Neuronal stem cell (in vitro differentiated cells): ENCODE measurements around the gene ENPP1.

Source experiments
- DNase-seq: peaks from one replicate; pipeline ENCODE4 v3.0.0-alpha.2; 2013; ENCODE audit warnings: low spot score
- H2AFZ ChIP-seq: one replicate; pipeline ENCODE4 v1.6.1; 2013; ENCODE audit warnings: mild to moderate bottlenecking, low read length, inconsistent platforms
- H2AK5ac ChIP-seq: 2 replicates; pipeline ENCODE4 v1.6.1; 2013; ENCODE audit warnings: low read depth, mild to moderate bottlenecking, inconsistent platforms, low read length, moderate library complexity, mixed read lengths
- H2BK120ac ChIP-seq: 2 replicates; pipeline ENCODE4 v1.6.1; 2013; ENCODE audit warnings: low read depth, mild to moderate bottlenecking, inconsistent platforms, low read length, moderate library complexity, mixed read lengths
- H2BK12ac ChIP-seq: one replicate; pipeline ENCODE4 v1.6.1; 2013; ENCODE audit warnings: low read length, inconsistent platforms
- H2BK15ac ChIP-seq: 2 replicates; pipeline ENCODE4 v1.6.1; 2013; ENCODE audit warnings: mild to moderate bottlenecking, low read length, inconsistent platforms, mixed read lengths
- H2BK5ac ChIP-seq: one replicate; pipeline ENCODE4 v1.6.1; 2013; ENCODE audit warnings: inconsistent platforms, mild to moderate bottlenecking, low read length, moderate library complexity
- H3K14ac ChIP-seq: one replicate; pipeline ENCODE4 v1.6.1; 2013; ENCODE audit warnings: low read length, inconsistent platforms
- H3K18ac ChIP-seq: 2 replicates; pipeline ENCODE4 v1.6.1; 2013; ENCODE audit warnings: low read length, inconsistent platforms
- H3K23ac ChIP-seq: 2 replicates; pipeline ENCODE4 v1.6.1; 2013; ENCODE audit warnings: low read depth, mild to moderate bottlenecking, mixed read lengths, low read length, inconsistent platforms; ENCODE audit not compliant: poor library complexity
- H3K27ac ChIP-seq: replicated peaks from 3 replicates; pipeline ENCODE4 v1.5.1; 2013; ENCODE audit warnings: low read length, inconsistent platforms
- H3K27me3 ChIP-seq, 3 experiments: 2 replicates each; pipeline ENCODE4 v1.6.1; 2013; ENCODE audit warnings: low read length in 3 of 3, mild to moderate bottlenecking in 2 of 3, inconsistent platforms in 1 of 3, low read depth in 1 of 3, mixed read lengths in 1 of 3, moderate library complexity in 1 of 3; ENCODE audit not compliant: control insufficient read depth in 3 of 3, insufficient read depth in 3 of 3
- H3K36me3 ChIP-seq, 2 donors: replicated peaks in 1 of 2; 2 replicates each; pipeline ENCODE4 v1.6.1; 2013; ENCODE audit warnings: low read length in 2 of 2; ENCODE audit not compliant: control insufficient read depth in 2 of 2, insufficient read depth in 2 of 2
- H3K4ac ChIP-seq: 2 replicates; pipeline ENCODE4 v1.6.1; 2013; ENCODE audit warnings: inconsistent platforms, mild to moderate bottlenecking, low read length, moderate library complexity
- H3K4me1 ChIP-seq, 2 donors: 1 replicate in 1 of 2; 2 replicates in 1 of 2; pipeline ENCODE4 v1.6.1; 2013; ENCODE audit warnings: low read length in 2 of 2, low read depth in 1 of 2; ENCODE audit not compliant: control insufficient read depth in 2 of 2, insufficient read depth in 1 of 2
- H3K4me2 ChIP-seq: one replicate; pipeline ENCODE4 v1.6.1; 2013; ENCODE audit warnings: mild to moderate bottlenecking, low read length, inconsistent platforms; ENCODE audit not compliant: insufficient read depth, poor library complexity, severe bottlenecking
- H3K4me3 ChIP-seq, 2 donors: 2 replicates each; pipeline ENCODE4 v1.5.1; 2013; ENCODE audit warnings: low read length in 2 of 2, mild to moderate bottlenecking in 2 of 2, inconsistent platforms in 1 of 2, moderate library complexity in 1 of 2
- H3K79me1 ChIP-seq: one replicate; pipeline ENCODE4 v1.6.1; 2013; ENCODE audit warnings: low read depth, mild to moderate bottlenecking, inconsistent platforms, low read length, moderate library complexity
- H3K9ac ChIP-seq: one replicate; pipeline ENCODE4 v1.6.1; 2013; ENCODE audit warnings: mild to moderate bottlenecking, low read depth, low read length, inconsistent platforms; ENCODE audit not compliant: poor library complexity
- H3K9me3 ChIP-seq, 2 donors: replicated peaks in 1 of 2; 2 replicates each; pipeline versions ENCODE3 to v1.6.1; 2013; ENCODE audit warnings: low read length in 2 of 2, mild to moderate bottlenecking in 2 of 2, inconsistent platforms in 1 of 2, low read depth in 1 of 2, mixed read lengths in 1 of 2, moderate library complexity in 1 of 2; ENCODE audit not compliant: control insufficient read depth in 2 of 2, insufficient read depth in 1 of 2
- H4K8ac ChIP-seq: one replicate; pipeline ENCODE4 v1.6.1; 2013; ENCODE audit warnings: low read depth, mild to moderate bottlenecking, inconsistent platforms, low read length, moderate library complexity
- H4K91ac ChIP-seq: one replicate; pipeline ENCODE4 v1.6.1; 2013; ENCODE audit warnings: low read length, low read depth, mild to moderate bottlenecking, inconsistent platforms; ENCODE audit not compliant: poor library complexity
- WGBS, 2 donors: extraction: QIAGEN DNeasy Blood & Tissue Kit; methylation state at CpG; one replicate each; pipeline ENCODE4 v1.1.7; 2013; ENCODE audit warnings: missing lambda C conversion rate in 2 of 2, mixed read lengths in 1 of 2; ENCODE audit not compliant: insufficient read length in 2 of 2, insufficient replicate concordance in 1 of 2; ENCODE audit errors: extremely low coverage in 2 of 2; 5-methylcytosine and 5-hydroxymethylcytosine counted together

ENPP1 gene

GRCh38 chr6:131909408-131910218, 101.8 kb downstream of the ENPP1 start:
- H2BK15ac ChIP-seq = no peak overlapping the region
- no peak overlapping the region for H2BK12ac ChIP-seq
- H3K4me1 ChIP-seq = no peaks in the 10 kb centered on the region
- H3K4me3 ChIP-seq = no peak overlapping the region
- no peak overlapping the region for H3K27ac ChIP-seq
- no peaks in the 10 kb centered on the region for H3K9me3 ChIP-seq
- H3K27me3 ChIP-seq = peaks cover 0 to 5% (median 0%) of the 10 kb centered on the region in 3 experiments
- no peak overlapping the region for H4K91ac ChIP-seq
- H3K14ac ChIP-seq = no peak overlapping the region
- H2AFZ ChIP-seq = no peak overlapping the region
- no peak overlapping the region for H2AK5ac ChIP-seq
- no peaks in the 10 kb centered on the region for H3K79me1 ChIP-seq
- peak; percentile 65 for DNase-seq
- H3K23ac ChIP-seq = no peak overlapping the region
- H2BK5ac ChIP-seq = no peak overlapping the region
- H3K9ac ChIP-seq = no peak overlapping the region
- no peak overlapping the region for H4K8ac ChIP-seq
- no peak overlapping the region for H3K4me2 ChIP-seq
- H3K36me3 ChIP-seq = no peaks in the 10 kb centered on the region
- no peak overlapping the region for H3K4ac ChIP-seq
- WGBS, 2 donors = no CpG with 5 or more reads among the region's 4 CpGs
- H3K18ac ChIP-seq = no peak overlapping the region
- no peak overlapping the region for H2BK120ac ChIP-seq

- H2AK5ac ChIP-seq = no peak overlapping the region
- H3K36me3 ChIP-seq = no peaks in the 10 kb centered on the region
- no peak overlapping the region for H2BK120ac ChIP-seq
- H3K4me3 ChIP-seq = no peak overlapping the region
- no peak overlapping the region for H2BK5ac ChIP-seq
- no CpG with 5 or more reads among the region's 1 CpG for WGBS, 2 donors
- H3K9ac ChIP-seq = no peak overlapping the region
- H4K8ac ChIP-seq = no peak overlapping the region
- no peak overlapping the region for H2BK12ac ChIP-seq
- H3K79me1 ChIP-seq = no peaks in the 10 kb centered on the region
- H3K27me3 ChIP-seq = peaks cover 0 to 5% (median 0%) of the 10 kb centered on the region in 3 experiments
- H3K18ac ChIP-seq = no peak overlapping the region
- no peak overlapping the region for H2BK15ac ChIP-seq
- no peaks in the 10 kb centered on the region for H3K9me3 ChIP-seq
- H3K4ac ChIP-seq = no peak overlapping the region
- no peak overlapping the region for H3K27ac ChIP-seq
- no peak overlapping the region for H3K14ac ChIP-seq
- H2AFZ ChIP-seq = no peak overlapping the region
- H3K4me1 ChIP-seq = no peaks in the 10 kb centered on the region
- no peak overlapping the region for H3K23ac ChIP-seq
- no peak for DNase-seq
- no peak overlapping the region for H4K91ac ChIP-seq
- no peak overlapping the region for H3K4me2 ChIP-seq
Measured at GRCh38 chr6:131910219-131910589, 102.4 kb downstream of the ENPP1 start.

DNA sequence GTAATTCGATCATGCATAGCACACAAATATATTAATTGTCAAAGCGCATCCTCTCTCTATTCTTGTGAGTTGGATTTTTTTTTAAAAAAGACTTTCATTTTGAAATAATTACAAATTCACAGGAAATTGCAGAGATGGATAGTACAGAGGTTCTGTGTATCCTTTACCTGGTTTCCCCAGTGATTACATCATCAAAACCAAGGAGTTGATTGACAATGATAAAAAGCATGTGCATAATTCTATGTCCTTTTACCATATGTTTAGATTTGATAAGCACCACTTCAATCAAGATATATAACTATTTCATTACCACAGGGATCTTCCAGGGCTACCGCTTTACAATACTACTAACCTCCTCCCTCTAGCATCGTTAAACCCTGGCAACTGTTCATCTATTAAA, 103.1 kb downstream of the ENPP1 start:
- Histone ChIP-seq H3K9me3 (no peaks in the 10 kb centered on the region), H3K14ac (no peak overlapping the region)
- WGBS, 2 donors = no CpG with 5 or more reads among the region's 4 CpGs

DNA sequence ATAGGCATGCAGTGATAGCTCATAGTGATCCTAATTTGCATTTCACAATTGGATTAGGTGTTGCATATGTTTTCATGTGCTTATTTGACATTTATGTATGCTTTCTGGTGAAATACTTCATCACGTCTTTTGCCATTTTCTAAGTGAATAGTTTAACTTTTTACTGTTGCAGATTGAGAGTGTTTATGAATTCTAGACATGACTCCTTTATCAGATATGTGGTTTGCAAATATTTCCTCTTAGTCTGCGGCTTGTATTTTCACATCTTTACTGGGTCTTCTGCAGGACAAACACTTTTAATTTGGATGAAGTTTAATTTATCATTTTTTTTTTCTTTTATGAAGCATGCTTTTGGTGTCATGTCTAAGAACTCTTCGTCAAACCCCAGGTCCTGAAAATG, 104.1 kb downstream of the ENPP1 start:
- Histone ChIP-seq H3K27ac (no peak overlapping the region), H2AFZ (no peak overlapping the region), H3K79me1 (no peaks in the 10 kb centered on the region), H3K36me3 (no peaks in the 10 kb centered on the region), H3K23ac (no peak overlapping the region), H2BK15ac (no peak overlapping the region), H3K14ac (no peak overlapping the region), H3K9ac (no peak overlapping the region), H3K27me3 (peaks cover 0 to 5% (median 0%) of the 10 kb centered on the region in 3 experiments), H3K4ac (no peak overlapping the region), H4K8ac (no peak overlapping the region), H3K18ac (no peak overlapping the region), H4K91ac (no peak overlapping the region), H3K4me1 (no peaks in the 10 kb centered on the region), H2BK120ac (no peak overlapping the region), H2BK12ac (no peak overlapping the region), H3K4me3 (no peak overlapping the region), H3K4me2 (no peak overlapping the region), H2BK5ac (no peak overlapping the region), H2AK5ac (no peak overlapping the region), H3K9me3 (no peaks in the 10 kb centered on the region)
- WGBS, 2 donors = no CpG with 5 or more reads among the region's 3 CpGs
- no peak for DNase-seq

More for the DNA sequence above, 103.1 kb downstream of the ENPP1 start:
- no peaks in the 10 kb centered on the region for H3K79me1 ChIP-seq
- no peak overlapping the region for H2BK15ac ChIP-seq
- no peak overlapping the region for H2BK5ac ChIP-seq
- H3K9ac ChIP-seq = no peak overlapping the region
- H3K4me2 ChIP-seq = no peak overlapping the region
- no peak overlapping the region for H2AK5ac ChIP-seq
- H3K18ac ChIP-seq = no peak overlapping the region
- H3K27ac ChIP-seq = no peak overlapping the region
- no peak overlapping the region for H4K91ac ChIP-seq
- no peak overlapping the region for H3K4ac ChIP-seq
- no peak overlapping the region for H2BK120ac ChIP-seq
- no peaks in the 10 kb centered on the region for H3K4me1 ChIP-seq
- H4K8ac ChIP-seq = no peak overlapping the region
- H3K27me3 ChIP-seq = peaks cover 0 to 5% (median 0%) of the 10 kb centered on the region in 3 experiments
- no peak overlapping the region for H2BK12ac ChIP-seq
- H3K23ac ChIP-seq = no peak overlapping the region
- H3K36me3 ChIP-seq = no peaks in the 10 kb centered on the region
- H2AFZ ChIP-seq = no peak overlapping the region
- no peak overlapping the region for H3K4me3 ChIP-seq
- DNase-seq = no peak
